Measurements from ENCODE around the gene PPDPF. TPM values are rescaled to one million over a fixed set of nuclear protein-coding genes. Genes with fewer than 3 reads are reported as not detected.

PPDPF gene
- total and polyA plus RNA-seq, 8 donors, result 155 to 662 (median 277) TPM

DNA sequence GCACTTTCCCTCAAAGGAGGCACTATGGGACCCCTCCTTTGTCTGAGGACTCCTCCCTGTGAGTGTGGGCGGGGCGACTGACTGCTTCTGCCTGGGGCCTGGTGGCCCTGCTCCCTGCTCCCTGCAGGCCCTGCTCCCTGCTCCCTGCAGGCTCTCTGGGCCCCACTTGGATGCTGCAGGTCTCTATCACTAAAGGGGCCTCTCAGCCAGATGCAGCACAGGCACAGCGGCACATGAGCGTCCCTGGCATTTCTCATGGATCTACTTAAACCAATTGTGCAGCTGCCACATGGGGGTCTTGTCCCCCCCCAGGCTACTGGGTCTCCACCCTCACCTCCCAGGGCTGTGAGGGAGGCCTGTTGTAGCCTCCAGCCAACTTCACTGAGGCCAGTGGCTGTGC, 29.5 kb upstream of the PPDPF start:
- Histone ChIP-seq H3K4me3 (no peak overlapping the region), H3K27me3 (peaks cover 18 to 77% of the 10 kb centered on the region in 2 donors), H3K36me3 (no peaks in the 10 kb centered on the region), H3K27ac (no peak overlapping the region), H3K4me1 (peaks cover 1 to 6% of the 10 kb centered on the region in 2 donors), H3K9me3 (no peaks in the 10 kb centered on the region)
- intact Hi-C loops (cut with DNase I), result no loop called here
- TF ChIP-seq, protein P1, sequence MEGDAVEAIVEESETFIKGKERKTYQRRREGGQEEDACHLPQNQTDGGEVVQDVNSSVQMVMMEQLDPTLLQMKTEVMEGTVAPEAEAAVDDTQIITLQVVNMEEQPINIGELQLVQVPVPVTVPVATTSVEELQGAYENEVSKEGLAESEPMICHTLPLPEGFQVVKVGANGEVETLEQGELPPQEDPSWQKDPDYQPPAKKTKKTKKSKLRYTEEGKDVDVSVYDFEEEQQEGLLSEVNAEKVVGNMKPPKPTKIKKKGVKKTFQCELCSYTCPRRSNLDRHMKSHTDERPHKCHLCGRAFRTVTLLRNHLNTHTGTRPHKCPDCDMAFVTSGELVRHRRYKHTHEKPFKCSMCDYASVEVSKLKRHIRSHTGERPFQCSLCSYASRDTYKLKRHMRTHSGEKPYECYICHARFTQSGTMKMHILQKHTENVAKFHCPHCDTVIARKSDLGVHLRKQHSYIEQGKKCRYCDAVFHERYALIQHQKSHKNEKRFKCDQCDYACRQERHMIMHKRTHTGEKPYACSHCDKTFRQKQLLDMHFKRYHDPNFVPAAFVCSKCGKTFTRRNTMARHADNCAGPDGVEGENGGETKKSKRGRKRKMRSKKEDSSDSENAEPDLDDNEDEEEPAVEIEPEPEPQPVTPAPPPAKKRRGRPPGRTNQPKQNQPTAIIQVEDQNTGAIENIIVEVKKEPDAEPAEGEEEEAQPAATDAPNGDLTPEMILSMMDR (IDR thresholded peaks at IDR 0.05), result no peak
- peak in 1 of 4 donors; percentile 33 for DNase-seq
- ATAC-seq, result no peak

DNA sequence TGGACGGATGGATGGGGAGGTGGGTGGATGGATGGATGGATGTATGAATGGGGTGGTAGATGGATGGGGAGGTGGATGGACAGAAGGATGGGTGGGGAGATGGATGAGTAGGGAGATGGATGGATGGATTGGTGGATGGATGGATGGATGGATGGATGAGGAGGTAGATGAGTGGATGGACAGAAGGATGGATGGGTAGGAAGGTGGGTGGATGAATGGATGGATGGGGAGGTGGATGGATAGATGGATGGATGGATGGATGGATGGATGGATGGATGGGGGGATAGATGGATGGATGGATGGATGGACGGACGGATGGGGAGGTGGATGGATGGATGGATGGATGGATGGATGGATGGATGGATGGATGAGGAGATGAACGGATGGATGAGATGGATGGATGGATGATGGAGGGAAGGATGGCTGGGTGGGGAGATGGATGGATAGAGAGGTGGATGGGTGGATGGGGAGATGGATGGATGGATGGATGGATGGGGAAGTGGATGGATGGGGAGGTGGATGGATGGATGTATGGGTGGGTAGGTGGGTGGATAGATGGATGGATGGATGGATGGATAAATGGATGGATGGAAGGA, 28.8 kb upstream of the PPDPF start:
- Histone ChIP-seq H3K27me3 (peaks cover 18 to 78% of the 10 kb centered on the region in 2 donors), H3K36me3 (no peaks in the 10 kb centered on the region), H3K9me3 (no peaks in the 10 kb centered on the region), H3K4me3 (no peak overlapping the region), H3K27ac (no peak overlapping the region), H3K4me1 (peaks cover 4 to 13% of the 10 kb centered on the region in 2 donors)
- intact Hi-C loops (cut with DNase I), result no loop called here
- ATAC-seq, result no peak
- TF ChIP-seq, protein P1 (IDR thresholded peaks at IDR 0.05), result no peak
- DNase-seq, result no peak

DNA sequence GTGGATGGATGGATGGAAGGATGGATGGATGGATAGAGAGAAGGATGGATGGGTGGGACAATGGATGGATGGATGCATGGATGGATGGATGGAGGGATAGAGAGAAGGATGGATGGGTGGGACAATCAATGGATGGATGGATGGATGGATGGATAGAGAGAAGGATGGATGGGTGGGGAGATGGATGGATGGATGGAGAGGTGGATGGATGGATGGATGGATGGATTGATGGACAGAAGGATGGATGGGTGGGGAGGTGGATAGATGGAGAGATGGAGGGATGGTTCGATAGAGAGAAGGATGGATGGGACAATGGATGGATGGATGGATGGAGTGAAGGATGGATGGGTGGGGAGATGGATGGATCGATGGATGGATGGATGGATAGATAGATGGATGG, 28.0 kb upstream of the PPDPF start:
- ATAC-seq (no peak), DNase-seq (no peak)
- intact Hi-C loops (cut with DNase I), result no loop called here
- H3K9me3 ChIP-seq, result no peaks in the 10 kb centered on the region
- H3K27ac ChIP-seq, result no peak overlapping the region
- TF ChIP-seq, protein P1 (IDR thresholded peaks at IDR 0.05), result no peak
- H3K36me3 ChIP-seq, result no peaks in the 10 kb centered on the region
- H3K4me3 ChIP-seq, result no peak overlapping the region
- H3K27me3 ChIP-seq, result peaks cover 18 to 80% of the 10 kb centered on the region in 2 donors
- H3K4me1 ChIP-seq, result peaks cover 4 to 14% of the 10 kb centered on the region in 2 donors

DNA sequence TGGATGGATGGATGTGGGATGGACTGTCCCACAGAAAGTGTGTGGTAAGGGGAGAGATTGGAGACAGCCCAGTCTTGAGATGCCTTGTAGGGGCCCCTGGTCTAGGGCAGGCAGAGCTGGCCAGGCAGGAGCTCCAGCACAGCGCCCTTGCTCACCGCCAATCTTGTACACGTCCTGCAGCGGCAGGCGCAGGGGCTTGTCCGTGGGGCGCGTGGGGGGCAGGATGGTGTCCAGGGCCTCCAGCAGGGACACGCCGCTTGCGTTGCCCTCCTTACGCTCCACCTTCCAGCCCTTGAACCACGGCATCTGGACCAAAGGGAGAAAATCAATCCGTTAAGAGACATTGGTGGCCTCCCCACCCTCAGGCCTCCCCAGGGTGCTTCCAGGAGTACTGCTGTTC, 27.6 kb upstream of the PPDPF start:
- no peaks in the 10 kb centered on the region for H3K36me3 ChIP-seq
- peaks cover 18 to 80% of the 10 kb centered on the region in 2 donors for H3K27me3 ChIP-seq
- H3K4me1 ChIP-seq, result peaks cover 4 to 17% of the 10 kb centered on the region in 2 donors
- DNase-seq (peak in 1 of 4 donors; percentile 65), ATAC-seq (no peak)
- TF ChIP-seq, protein P1 (IDR thresholded peaks at IDR 0.05), result no peak
- no peak overlapping the region for H3K4me3 ChIP-seq
- H3K9me3 ChIP-seq, result no peaks in the 10 kb centered on the region
- intact Hi-C loops (cut with DNase I), result no loop called here
- no peak overlapping the region for H3K27ac ChIP-seq

DNA sequence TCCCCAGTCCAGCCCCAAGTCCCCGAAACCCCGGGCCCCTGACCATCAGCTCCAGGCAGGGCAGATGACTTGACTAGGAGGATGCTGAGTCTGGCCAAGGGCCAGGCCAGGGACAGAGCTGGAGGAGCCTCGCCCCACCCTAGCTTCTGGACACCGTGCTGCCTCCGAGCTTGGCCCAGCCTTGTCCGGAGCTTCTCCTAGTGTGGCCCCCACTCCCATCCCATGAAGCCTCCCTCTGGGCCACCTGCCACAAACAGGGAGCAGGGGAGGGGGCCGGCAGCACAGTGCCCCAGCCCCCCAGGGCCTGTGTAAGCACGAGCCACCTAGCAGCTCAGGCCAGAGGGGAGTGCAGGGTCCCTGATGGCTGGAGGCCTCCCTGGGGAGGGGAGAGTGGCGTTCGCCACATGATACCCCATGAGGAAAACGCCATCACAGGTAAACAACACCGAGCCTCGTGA, 27.0 kb upstream of the PPDPF start:
- peak in 1 of 4 donors; percentile 68 for DNase-seq
- peaks cover 4 to 19% of the 10 kb centered on the region in 2 donors for H3K4me1 ChIP-seq
- intact Hi-C loops (cut with DNase I), result no loop called here
- no peak for ATAC-seq
- no peaks in the 10 kb centered on the region for H3K9me3 ChIP-seq
- TF ChIP-seq, protein P1 (IDR thresholded peaks at IDR 0.05), result no peak
- H3K4me3 ChIP-seq, result no peak overlapping the region
- peaks cover 20 to 80% of the 10 kb centered on the region in 2 donors for H3K27me3 ChIP-seq
- no peak overlapping the region for H3K27ac ChIP-seq
- no peaks in the 10 kb centered on the region for H3K36me3 ChIP-seq
